ENCODE results near the gene ITGB8.

- TF ChIP-seq REST (IDR thresholded peaks at IDR 0.05; ENCODE audit: low read depth), result no peak
- no peak for TF ChIP-seq MAX (IDR thresholded peaks at IDR 0.05)
- TF ChIP-seq POLR2AphosphoS5 (IDR thresholded peaks at IDR 0.05; ENCODE audit: low read depth, low read length), result no peak
- no peak for TF ChIP-seq RAD21 (IDR thresholded peaks at IDR 0.05; ENCODE audit: low read depth)
- TF ChIP-seq EZH2phosphoT487 (IDR thresholded peaks at IDR 0.05; ENCODE audit: borderline replicate concordance), result no peak
- TF ChIP-seq ZNF274 (IDR thresholded peaks at IDR 0.05; ENCODE audit: low read depth, low read length), result no peak
These were observed 19.8 kb downstream of the ITGB8 start for GRCh38 chr7:20350518-20350951.
